Subcutaneous adipose tissue (tissue), 4 donors: ENCODE results near the gene FBXL4. TPM values are rescaled to one million over a fixed set of nuclear protein-coding genes. Genes with fewer than 3 reads are reported as not detected.

ENCODE experiments used
- CTCF ChIP-seq: fragments of 450-650 bp; IDR thresholded peaks from one replicate; pipeline ENCODE4 v1.5.1; 2016; ENCODE audit warnings: low read depth, mild to moderate bottlenecking, control low read depth, antibody characterized with exemption, moderate library complexity
- total RNA-seq, 4 donors: library from RNA; depleted of rRNA; stranded (reverse); fragments of >200 nt; gene quantifications; one replicate each; pipeline ENCODE4 v1.1.0, GENCODE V29; 2016

Gene FBXL4
- total RNA-seq, 4 donors from 2014 or later, result 20.2 to 30.0 (median 24.3) TPM

DNA sequence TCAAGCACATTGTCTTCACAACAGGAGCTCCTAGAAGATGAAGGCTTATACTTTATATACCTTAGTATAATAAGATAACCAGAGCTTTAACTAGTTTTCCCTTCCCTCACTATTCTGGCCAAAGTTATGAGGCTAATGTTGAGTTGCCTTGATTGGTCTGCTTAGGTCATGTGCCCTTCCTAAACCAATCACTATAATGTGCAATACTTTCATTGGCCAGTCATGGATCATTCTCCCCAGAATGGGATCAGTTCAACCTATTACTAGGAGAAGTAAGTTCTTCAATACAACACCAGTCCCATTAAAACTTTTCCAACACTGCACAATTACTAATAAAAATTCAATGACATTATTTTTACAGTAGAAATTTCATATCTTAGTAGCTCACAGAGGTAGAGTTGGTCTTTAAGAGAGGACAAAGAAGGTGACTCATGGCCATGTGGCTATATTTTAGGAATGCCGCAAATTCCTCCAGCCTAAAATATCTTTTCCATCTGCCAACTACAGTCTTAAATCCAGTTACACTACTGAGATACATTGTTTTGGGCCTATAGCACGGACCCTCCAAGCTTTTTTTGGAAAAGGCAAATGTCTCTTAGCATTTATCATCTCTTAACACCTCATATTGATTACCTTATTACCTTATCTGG lies 125.9 kb downstream of the FBXL4 start:
- no peak for TF ChIP-seq CTCF

Other genes starting within 250 kb of the FBXL4 start
- not detected for gene POU3F2, start 113.4 kb downstream of the FBXL4 start, total RNA-seq